ENCODE data around the gene GNA14.
"Not testable (repeated sequence)": the region's sequence is repeated elsewhere in the genome, so short reads cannot be mapped to it uniquely, and the experiment has no call there.

Gene GNA14

GRCh38 chr9:77440057-77440456 is 208.1 kb downstream of the GNA14 start:
- DNase-seq = no peak

- DNase-seq = no peak
These were observed 209.5 kb downstream of the GNA14 start for GRCh38 chr9:77438653-77439052.

- no peak for DNase-seq
These were observed 212.4 kb downstream of the GNA14 start for GRCh38 chr9:77435688-77436087.

- DNase-seq = no peak
These were observed 212.8 kb downstream of the GNA14 start for GRCh38 chr9:77435277-77435676.

- no peak for DNase-seq
These were observed 214.3 kb downstream of the GNA14 start for GRCh38 chr9:77433675-77434445.

- DNase-seq = no peak
These were observed 216.1 kb downstream of the GNA14 start for GRCh38 chr9:77432053-77432452.

- DNase-seq = no peak
These were observed 218.2 kb downstream of the GNA14 start for GRCh38 chr9:77429928-77430327.

- no peak for DNase-seq
These were observed 220.7 kb downstream of the GNA14 start for GRCh38 chr9:77427256-77427927.

GRCh38 chr9:77426712-77427111 is 221.4 kb downstream of the GNA14 start:
- DNase-seq = no peak

- no peak for DNase-seq
These were observed 223.1 kb downstream of the GNA14 start for GRCh38 chr9:77424993-77425392.

- DNase-seq = no peak
These were observed 224.3 kb downstream of the GNA14 start for GRCh38 chr9:77423841-77424240.

GRCh38 chr9:77422969-77423368 is 225.2 kb downstream of the GNA14 start:
- no peak for DNase-seq

- no peak for DNase-seq
These were observed 226.4 kb downstream of the GNA14 start for GRCh38 chr9:77421506-77422265.

GRCh38 chr9:77420641-77421040 is 227.5 kb downstream of the GNA14 start:
- DNase-seq = no peak

GRCh38 chr9:77418226-77418625 is 229.9 kb downstream of the GNA14 start:
- DNase-seq = no peak

GRCh38 chr9:77417566-77417965 is 230.6 kb downstream of the GNA14 start:
- no peak for DNase-seq

GRCh38 chr9:77408521-77408920 is 239.6 kb downstream of the GNA14 start:
- not testable (repeated sequence) for DNase-seq

- no peak for DNase-seq
These were observed 244.9 kb downstream of the GNA14 start for GRCh38 chr9:77403239-77403638.

- no peak for DNase-seq
These were observed 245.8 kb downstream of the GNA14 start for GRCh38 chr9:77402286-77402685.

GRCh38 chr9:77399964-77400363 is 248.2 kb downstream of the GNA14 start:
- no peak for DNase-seq

- DNase-seq = not testable (repeated sequence)
These were observed 249.5 kb downstream of the GNA14 start for GRCh38 chr9:77398581-77398980.

- DNase-seq = no peak
These were observed 255.8 kb downstream of the GNA14 start for GRCh38 chr9:77392328-77392727.

- no peak for DNase-seq
These were observed 256.3 kb downstream of the GNA14 start for GRCh38 chr9:77391834-77392233.

GRCh38 chr9:77386187-77386586 is 261.9 kb downstream of the GNA14 start:
- DNase-seq = no peak

All from NK-92 treated with Interleukin-12 subunit alpha and Interleukin-12 subunit beta, amount 100 ng/mL, for 24 hours (cell line).